ENCODE results near the gene ARHGEF37.

The ARHGEF37 gene

GRCh38 chr5:149598966-149599365 is 17.7 kb downstream of the ARHGEF37 start:
- no peak overlapping the region for H3K4me3 ChIP-seq (ENCODE audit: low read depth, low read length)
- DNase-seq (ENCODE audit: low read depth) = no peak

GRCh38 chr5:149599375-149599774 is 18.1 kb downstream of the ARHGEF37 start:
- H3K4me3 ChIP-seq (ENCODE audit: low read depth, low read length) = no peak overlapping the region
- DNase-seq (ENCODE audit: low read depth) = no peak
- TF ChIP-seq CTCF (IDR thresholded peaks at IDR 0.05; ENCODE audit: insufficient read depth, low read depth, low read length, missing control alignments) = no peak

More at GRCh38 chr5:149598966-149599365, 17.7 kb downstream of the ARHGEF37 start:
- TF ChIP-seq CTCF (IDR thresholded peaks at IDR 0.05; ENCODE audit: insufficient read depth, low read depth, low read length, missing control alignments) = no peak

- no peak for TF ChIP-seq CTCF (IDR thresholded peaks at IDR 0.05; ENCODE audit: insufficient read depth, low read depth, low read length, missing control alignments)
- no peak for DNase-seq (ENCODE audit: low read depth)
- no peak overlapping the region for H3K4me3 ChIP-seq (ENCODE audit: low read depth, low read length)
Observed at GRCh38 chr5:149600932-149601331, 19.6 kb downstream of the ARHGEF37 start.

GRCh38 chr5:149603210-149603609 is 21.9 kb downstream of the ARHGEF37 start:
- no peak for DNase-seq (ENCODE audit: low read depth)
- no peak for TF ChIP-seq CTCF (IDR thresholded peaks at IDR 0.05; ENCODE audit: insufficient read depth, low read depth, low read length, missing control alignments)
- H3K4me3 ChIP-seq (ENCODE audit: low read depth, low read length) = no peak overlapping the region

GRCh38 chr5:149603920-149604319 is 22.6 kb downstream of the ARHGEF37 start:
- DNase-seq (ENCODE audit: low read depth) = no peak
- H3K4me3 ChIP-seq (ENCODE audit: low read depth, low read length) = no peak overlapping the region
- no peak for TF ChIP-seq CTCF (IDR thresholded peaks at IDR 0.05; ENCODE audit: insufficient read depth, low read depth, low read length, missing control alignments)

- no peak for DNase-seq (ENCODE audit: low read depth)
- no peak for TF ChIP-seq CTCF (IDR thresholded peaks at IDR 0.05; ENCODE audit: insufficient read depth, low read depth, low read length, missing control alignments)
- H3K4me3 ChIP-seq (ENCODE audit: low read depth, low read length) = no peak overlapping the region
Observed at GRCh38 chr5:149604321-149604720, 23.0 kb downstream of the ARHGEF37 start.

GRCh38 chr5:149605354-149605997 is 24.2 kb downstream of the ARHGEF37 start:
- TF ChIP-seq CTCF (IDR thresholded peaks at IDR 0.05; ENCODE audit: insufficient read depth, low read depth, low read length, missing control alignments) = no peak
- DNase-seq (ENCODE audit: low read depth) = no peak

More at GRCh38 chr5:149605354-149605997, 24.2 kb downstream of the ARHGEF37 start:
- no peak overlapping the region for H3K4me3 ChIP-seq (ENCODE audit: low read depth, low read length)
